Mammary epithelial cell (primary cell): ENCODE data around the gene CYP2A6.
"Not testable (repeated sequence)": the region's sequence is repeated elsewhere in the genome, so short reads cannot be mapped to it uniquely, and the experiment has no call there.

Experiments used
- EZH2 ChIP-seq: IDR thresholded peaks from 2 replicates; pipeline ENCODE4 v1.6.1; 2012; ENCODE audit warnings: low read length, inconsistent platforms, borderline replicate concordance
- TF ChIP-seq, protein P1 (sequence below), 2 donors: IDR thresholded peaks in 1 of 2; conservative IDR thresholded peaks in 1 of 2; 2 replicates each; pipeline ENCODE4 v1.5.1; 2011 to 2012; ENCODE audit warnings: inconsistent platforms in 2 of 2, low read length in 2 of 2, mild to moderate bottlenecking in 2 of 2, control low read depth in 1 of 2, low read depth in 1 of 2; ENCODE audit not compliant: insufficient read depth in 1 of 2; ENCODE audit errors: extremely low read depth in 1 of 2

DNA sequence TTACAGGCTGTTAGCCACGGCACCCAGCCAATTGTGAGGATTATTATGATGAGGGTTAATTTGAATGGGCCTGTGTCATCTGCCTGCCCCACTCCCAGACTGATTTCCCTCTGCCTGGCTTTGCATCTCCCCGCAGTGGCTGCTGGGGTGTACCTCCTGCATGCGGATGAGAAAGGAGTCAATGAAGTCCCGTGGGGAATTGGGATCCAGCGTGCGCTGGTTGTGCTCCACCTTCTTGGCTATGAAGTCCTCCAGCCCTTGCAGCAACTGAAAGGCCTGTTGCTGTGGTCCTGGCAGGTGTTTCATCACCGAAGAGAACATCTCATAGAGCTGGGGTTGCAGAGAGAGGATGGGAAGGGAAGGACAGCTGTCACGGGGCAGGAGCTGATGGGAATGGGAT lies 3.5 kb downstream of the CYP2A6 start:
- TF ChIP-seq, protein P1, sequence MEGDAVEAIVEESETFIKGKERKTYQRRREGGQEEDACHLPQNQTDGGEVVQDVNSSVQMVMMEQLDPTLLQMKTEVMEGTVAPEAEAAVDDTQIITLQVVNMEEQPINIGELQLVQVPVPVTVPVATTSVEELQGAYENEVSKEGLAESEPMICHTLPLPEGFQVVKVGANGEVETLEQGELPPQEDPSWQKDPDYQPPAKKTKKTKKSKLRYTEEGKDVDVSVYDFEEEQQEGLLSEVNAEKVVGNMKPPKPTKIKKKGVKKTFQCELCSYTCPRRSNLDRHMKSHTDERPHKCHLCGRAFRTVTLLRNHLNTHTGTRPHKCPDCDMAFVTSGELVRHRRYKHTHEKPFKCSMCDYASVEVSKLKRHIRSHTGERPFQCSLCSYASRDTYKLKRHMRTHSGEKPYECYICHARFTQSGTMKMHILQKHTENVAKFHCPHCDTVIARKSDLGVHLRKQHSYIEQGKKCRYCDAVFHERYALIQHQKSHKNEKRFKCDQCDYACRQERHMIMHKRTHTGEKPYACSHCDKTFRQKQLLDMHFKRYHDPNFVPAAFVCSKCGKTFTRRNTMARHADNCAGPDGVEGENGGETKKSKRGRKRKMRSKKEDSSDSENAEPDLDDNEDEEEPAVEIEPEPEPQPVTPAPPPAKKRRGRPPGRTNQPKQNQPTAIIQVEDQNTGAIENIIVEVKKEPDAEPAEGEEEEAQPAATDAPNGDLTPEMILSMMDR (conservative IDR thresholded peaks at IDR 0.05 in 1 of 2, IDR thresholded peaks at IDR 0.05 in 1 of 2; ENCODE audit: extremely low read depth in 1 of 2, insufficient read depth in 1 of 2, low read depth in 1 of 2, low read length in 2 of 2) = not testable (repeated sequence)
- not testable (repeated sequence) for TF ChIP-seq EZH2
